Neural cell (in vitro differentiated cells): ENCODE measurements around the gene RNPEPL1. TPM values are rescaled to one million over a fixed set of nuclear protein-coding genes. Genes with fewer than 3 reads are reported as not detected.
"Not testable (repeated sequence)": the region's sequence is repeated elsewhere in the genome, so short reads cannot be mapped to it uniquely, and the experiment has no call there.

Experiments used
- H2AFZ ChIP-seq: fragments of 200-600, 300-800 bp; sonication (generic), shearing (Covaris generic); 2 replicates; pipeline ENCODE4 v1.6.0; 2014; ENCODE audit warnings: low read depth, mild to moderate bottlenecking, antibody characterized with exemption, low read length, moderate library complexity
- H3F3A ChIP-seq: fragments of 200-600 bp; shearing (Covaris generic); 2 replicates; pipeline ENCODE4 v1.6.1; 2016; ENCODE audit warnings: mild to moderate bottlenecking, moderate library complexity, mixed read lengths, antibody characterized with exemption, low read length; ENCODE audit not compliant: insufficient read depth, poor library complexity, severe bottlenecking
- H3K27ac ChIP-seq: fragments of 200-600, 300-800 bp; sonication (generic), shearing (Covaris generic); 2 replicates; pipeline ENCODE4 v1.5.1; 2014; ENCODE audit warnings: mild to moderate bottlenecking, low read length, moderate library complexity
- H3K27me3 ChIP-seq: fragments of 300-800, 200-600 bp; sonication (generic), shearing (Covaris generic); 2 replicates; pipeline ENCODE4 v1.6.0; 2014; ENCODE audit warnings: mild to moderate bottlenecking, low read depth, low read length, moderate library complexity; ENCODE audit not compliant: insufficient read depth
- H3K36me3 ChIP-seq: fragments of 300-800, 200-600 bp; sonication (generic), shearing (Covaris generic); 2 replicates; pipeline ENCODE4 v1.5.1; 2014; ENCODE audit warnings: mild to moderate bottlenecking, antibody characterized with exemption, low read length, moderate library complexity; ENCODE audit not compliant: insufficient read depth
- H3K4me2 ChIP-seq: fragments of 300-800, 200-600 bp; sonication (generic), shearing (Covaris generic); 2 replicates; pipeline ENCODE4 v1.6.0; 2014; ENCODE audit warnings: mild to moderate bottlenecking, low read length
- H3K4me3 ChIP-seq: fragments of 300-800, 200-600 bp; sonication (generic), shearing (Covaris generic); 2 replicates; pipeline ENCODE4 v1.5.1; 2014; ENCODE audit warnings: mild to moderate bottlenecking, low read length, moderate library complexity
- H3K79me2 ChIP-seq: fragments of 200-600 bp; shearing (Covaris generic); replicated peaks from 2 replicates; pipeline ENCODE4 v1.6.0; 2014; ENCODE audit warnings: mild to moderate bottlenecking, low read length, moderate library complexity; ENCODE audit not compliant: insufficient read depth
- H3K9ac ChIP-seq: fragments of 300-800, 200-600 bp; sonication (generic), shearing (Covaris generic); 2 replicates; pipeline ENCODE4 v1.6.1; 2016; ENCODE audit warnings: mild to moderate bottlenecking, low read length, mixed read lengths
- H3K9me2 ChIP-seq: fragments of 200-600 bp; shearing (Covaris generic); 2 replicates; pipeline ENCODE4 v1.6.1; 2016; ENCODE audit warnings: mild to moderate bottlenecking, low read length, mixed read lengths; ENCODE audit not compliant: insufficient read depth
- H3K9me3 ChIP-seq: fragments of 200-600, 300-800 bp; sonication (generic), shearing (Covaris generic); 2 replicates; pipeline ENCODE4 v1.6.1; 2016; ENCODE audit warnings: mild to moderate bottlenecking, mixed run types, low read length, moderate library complexity, mixed read lengths
- H4K20me1 ChIP-seq: fragments of 200-600 bp; shearing (Covaris generic); 2 replicates; pipeline ENCODE4 v1.6.1; 2016; ENCODE audit warnings: mild to moderate bottlenecking, mixed run types; ENCODE audit not compliant: insufficient read depth
- EP300 ChIP-seq: fragments of 450-650 bp; conservative IDR thresholded peaks from 2 replicates; pipeline ENCODE4 v1.6.1; 2014; ENCODE audit warnings: antibody characterized with exemption, mild to moderate bottlenecking, moderate library complexity; ENCODE audit not compliant: poor library complexity, severe bottlenecking
- EZH2 ChIP-seq: fragments of 200-600, 300-800 bp; shearing (Covaris generic), sonication (generic); IDR thresholded peaks from 2 replicates; pipeline ENCODE4 v1.6.1; 2014; ENCODE audit warnings: antibody characterized with exemption, low read length, borderline replicate concordance, mild to moderate bottlenecking; ENCODE audit not compliant: insufficient read depth, poor library complexity, severe bottlenecking
- MXI1 ChIP-seq: fragments of 450-650 bp; conservative IDR thresholded peaks from 2 replicates; pipeline ENCODE4 v1.6.1; 2014; ENCODE audit warnings: antibody characterized with exemption, mild to moderate bottlenecking; ENCODE audit not compliant: poor library complexity, severe bottlenecking
- POLR2AphosphoS5 ChIP-seq: IDR thresholded peaks from 2 replicates; pipeline ENCODE4 v1.6.1; 2012
- RAD21 ChIP-seq: fragments of 450-650 bp; conservative IDR thresholded peaks from 2 replicates; pipeline ENCODE4 v1.6.1; 2014; ENCODE audit warnings: antibody characterized with exemption, mild to moderate bottlenecking, moderate library complexity
- SMC3 ChIP-seq: fragments of 450-650 bp; conservative IDR thresholded peaks from 2 replicates; pipeline ENCODE4 v1.6.1; 2014; ENCODE audit warnings: antibody characterized with exemption, mild to moderate bottlenecking, moderate library complexity; ENCODE audit not compliant: poor library complexity
- TAF1 ChIP-seq: IDR thresholded peaks from 2 replicates; pipeline ENCODE4 v1.6.1; 2012; ENCODE audit warnings: low read depth
- polyA plus RNA-seq: library from polyadenylated mRNA; depleted of rRNA; stranded (reverse); fragments of >200 nt; gene quantifications from 2 replicates; pipeline ENCODE4 v1.2.3, GENCODE V29; 2014
- TF ChIP-seq, protein P1 (sequence below): IDR thresholded peaks from 2 replicates; pipeline ENCODE4 v1.6.1; 2012; ENCODE audit warnings: borderline replicate concordance

RNPEPL1 gene
- polyA plus RNA-seq, 1 donor from 2014 or later: 16.1 TPM

DNA sequence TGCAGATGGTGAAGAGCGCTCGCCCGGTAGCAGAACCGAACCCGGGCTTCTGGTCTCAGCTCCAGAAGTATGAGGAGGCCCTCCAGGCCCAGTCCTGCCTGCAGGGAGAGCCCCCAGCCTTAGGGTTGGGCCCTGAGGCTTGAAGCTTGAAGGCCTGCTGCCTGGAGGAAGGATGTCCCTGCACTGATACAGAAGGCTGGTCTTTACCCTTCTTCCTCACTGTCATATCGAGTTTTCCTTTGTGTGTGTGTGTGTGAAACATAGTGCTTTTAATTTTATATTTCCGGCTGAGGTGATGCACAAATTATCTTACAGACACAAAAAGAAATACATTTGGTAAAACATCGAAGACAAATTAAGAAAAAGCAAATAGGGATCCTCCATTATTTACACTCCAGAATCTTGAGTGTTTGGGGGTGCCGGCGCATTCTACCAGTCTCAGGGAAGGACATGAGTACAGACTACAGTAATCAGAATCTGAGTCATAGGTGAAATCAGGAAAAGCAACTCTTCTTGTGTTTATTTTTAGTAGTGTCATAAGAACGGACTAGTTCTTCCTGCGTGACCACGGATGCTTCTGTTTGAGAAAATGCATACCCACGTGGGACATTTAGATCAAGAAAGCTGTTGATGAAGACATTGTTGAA lies 6.8 kb upstream of the RNPEPL1 start:
- Histone ChIP-seq H3K9me2 (no peaks in the 10 kb centered on the region), H3K4me2 (peak overlapping the region; percentile 57), H3K27me3 (no peaks in the 10 kb centered on the region), H4K20me1 (no peaks in the 10 kb centered on the region), H3K9me3 (no peaks in the 10 kb centered on the region), H3K36me3 (no peaks in the 10 kb centered on the region), H3K27ac (peak overlapping the region; percentile 92), H3F3A (no peaks in the 10 kb centered on the region), H3K4me3 (peak overlapping the region; percentile 91), H3K9ac (peak overlapping the region; percentile 91), H3K79me2 (no peaks in the 10 kb centered on the region), H2AFZ (no peak overlapping the region)
- TF ChIP-seq, protein P1, sequence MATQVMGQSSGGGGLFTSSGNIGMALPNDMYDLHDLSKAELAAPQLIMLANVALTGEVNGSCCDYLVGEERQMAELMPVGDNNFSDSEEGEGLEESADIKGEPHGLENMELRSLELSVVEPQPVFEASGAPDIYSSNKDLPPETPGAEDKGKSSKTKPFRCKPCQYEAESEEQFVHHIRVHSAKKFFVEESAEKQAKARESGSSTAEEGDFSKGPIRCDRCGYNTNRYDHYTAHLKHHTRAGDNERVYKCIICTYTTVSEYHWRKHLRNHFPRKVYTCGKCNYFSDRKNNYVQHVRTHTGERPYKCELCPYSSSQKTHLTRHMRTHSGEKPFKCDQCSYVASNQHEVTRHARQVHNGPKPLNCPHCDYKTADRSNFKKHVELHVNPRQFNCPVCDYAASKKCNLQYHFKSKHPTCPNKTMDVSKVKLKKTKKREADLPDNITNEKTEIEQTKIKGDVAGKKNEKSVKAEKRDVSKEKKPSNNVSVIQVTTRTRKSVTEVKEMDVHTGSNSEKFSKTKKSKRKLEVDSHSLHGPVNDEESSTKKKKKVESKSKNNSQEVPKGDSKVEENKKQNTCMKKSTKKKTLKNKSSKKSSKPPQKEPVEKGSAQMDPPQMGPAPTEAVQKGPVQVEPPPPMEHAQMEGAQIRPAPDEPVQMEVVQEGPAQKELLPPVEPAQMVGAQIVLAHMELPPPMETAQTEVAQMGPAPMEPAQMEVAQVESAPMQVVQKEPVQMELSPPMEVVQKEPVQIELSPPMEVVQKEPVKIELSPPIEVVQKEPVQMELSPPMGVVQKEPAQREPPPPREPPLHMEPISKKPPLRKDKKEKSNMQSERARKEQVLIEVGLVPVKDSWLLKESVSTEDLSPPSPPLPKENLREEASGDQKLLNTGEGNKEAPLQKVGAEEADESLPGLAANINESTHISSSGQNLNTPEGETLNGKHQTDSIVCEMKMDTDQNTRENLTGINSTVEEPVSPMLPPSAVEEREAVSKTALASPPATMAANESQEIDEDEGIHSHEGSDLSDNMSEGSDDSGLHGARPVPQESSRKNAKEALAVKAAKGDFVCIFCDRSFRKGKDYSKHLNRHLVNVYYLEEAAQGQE: peak; percentile 48
- TF ChIP-seq POLR2AphosphoS5 (no peak), EP300 (no peak), MXI1 (no peak), TAF1 (peak; percentile 29)

DNA sequence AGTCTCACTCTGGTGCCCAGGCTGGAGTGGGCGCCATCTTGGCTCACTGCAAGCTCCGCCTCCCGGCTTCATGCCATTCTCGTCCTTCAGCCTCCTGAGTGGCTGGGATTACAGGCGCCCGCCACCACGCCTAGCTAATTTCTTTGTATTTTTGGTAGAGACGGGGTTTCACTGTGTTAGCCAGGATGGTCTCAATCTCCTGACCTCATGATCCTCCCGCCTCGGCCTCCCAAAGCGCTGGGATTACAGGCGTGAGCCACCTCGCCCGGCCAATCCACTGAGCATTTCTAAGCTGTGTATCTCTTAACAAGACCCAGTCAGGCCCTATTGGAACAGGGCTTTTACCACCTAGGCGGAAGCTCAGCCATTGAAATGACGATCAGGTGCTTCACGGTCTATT lies 5.1 kb upstream of the RNPEPL1 start:
- H3K9me2 ChIP-seq, H3K36me3 ChIP-seq, H3K4me3 ChIP-seq, H3K9ac ChIP-seq, H3K27ac ChIP-seq, H3F3A ChIP-seq, H4K20me1 ChIP-seq, H3K9me3 ChIP-seq, H3K27me3 ChIP-seq, H3K4me2 ChIP-seq, H2AFZ ChIP-seq, H3K79me2 ChIP-seq: not testable (repeated sequence)

DNA sequence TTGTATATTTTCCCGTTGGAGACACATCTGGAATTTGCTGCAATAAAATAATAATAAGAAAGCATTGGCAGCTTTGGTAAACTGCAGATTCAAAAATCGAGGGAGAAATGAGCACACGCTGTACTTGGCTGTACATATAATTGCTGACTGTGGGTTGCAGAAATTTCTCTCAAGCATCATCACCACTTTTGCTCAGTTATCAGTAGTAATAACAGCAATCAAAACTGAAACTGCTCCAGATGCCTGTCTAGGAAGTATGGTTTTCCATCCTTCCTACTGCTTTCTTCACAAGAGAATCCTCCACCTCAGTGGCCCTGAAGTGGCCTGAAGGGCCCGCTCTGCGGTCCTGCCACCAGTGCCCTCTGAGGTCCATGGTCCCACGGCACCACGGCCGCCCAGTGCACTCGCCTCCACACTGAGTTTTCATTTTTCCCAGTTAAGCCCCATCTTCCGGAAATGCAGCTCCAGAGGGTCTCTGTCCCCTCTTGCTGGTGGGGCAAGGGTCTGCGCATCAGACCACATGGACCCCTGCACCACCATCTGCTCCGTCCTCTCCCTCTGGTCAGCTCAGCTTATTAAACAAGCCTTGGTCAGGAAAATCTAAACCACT lies 4.2 kb upstream of the RNPEPL1 start:
- no peaks in the 10 kb centered on the region for H4K20me1 ChIP-seq
- H2AFZ ChIP-seq: no peak overlapping the region
- H3K27me3 ChIP-seq: no peaks in the 10 kb centered on the region
- H3K79me2 ChIP-seq: no peaks in the 10 kb centered on the region
- H3K9me3 ChIP-seq: no peaks in the 10 kb centered on the region
- no peak overlapping the region for H3K4me3 ChIP-seq
- no peaks in the 10 kb centered on the region for H3K36me3 ChIP-seq
- H3K9me2 ChIP-seq: no peaks in the 10 kb centered on the region
- no peak overlapping the region for H3K9ac ChIP-seq
- no peak overlapping the region for H3K27ac ChIP-seq
- H3F3A ChIP-seq: peaks cover 3% of the 10 kb centered on the region
- no peak overlapping the region for H3K4me2 ChIP-seq
- TF ChIP-seq EP300 (no peak), TAF1 (no peak), SMC3 (no peak), POLR2AphosphoS5 (no peak), RAD21 (no peak), EZH2 (no peak)
